ENCODE measurements around the gene FILIP1L.

DNA sequence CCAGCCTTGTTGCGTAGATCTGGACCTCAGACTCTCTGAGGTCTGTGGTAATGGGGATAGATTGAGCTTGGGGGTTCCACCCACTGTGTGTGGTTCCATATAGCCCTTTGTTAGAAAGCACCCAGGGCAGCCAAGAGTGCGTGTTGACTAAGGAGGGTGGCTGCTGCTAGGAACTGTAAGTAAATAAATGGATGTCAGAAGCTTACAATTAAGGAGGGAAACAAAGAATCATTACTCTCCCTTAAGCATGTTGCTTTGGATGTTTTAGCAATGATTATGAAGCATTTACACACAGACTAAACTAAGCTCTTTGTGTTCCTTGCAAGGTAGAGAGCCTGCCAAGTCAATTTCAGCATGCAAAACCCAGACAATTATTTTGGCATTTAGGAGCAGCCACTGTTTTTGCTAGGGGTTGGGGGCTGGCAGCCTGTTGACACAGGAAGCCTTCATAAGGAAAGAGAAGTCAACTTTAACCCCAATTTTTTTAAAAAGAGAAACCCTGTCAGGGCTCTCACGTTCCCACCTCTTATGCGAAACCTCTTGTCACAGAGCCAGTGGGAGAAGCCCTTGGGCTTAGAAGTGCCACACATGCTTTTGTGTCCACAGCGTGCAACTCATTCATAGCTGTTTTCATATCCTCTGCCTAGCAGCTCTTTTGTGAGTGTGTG, 168.8 kb downstream of the FILIP1L start:
- TF ChIP-seq KDM1A (IDR thresholded peaks at IDR 0.05; ENCODE audit: borderline replicate concordance, low read length), result no peak
- TF ChIP-seq EP300 (IDR thresholded peaks at IDR 0.05; ENCODE audit: borderline replicate concordance in 1 of 2, low read depth in 2 of 2, low read length in 2 of 2), result no peak
- no peak for TF ChIP-seq CTBP2 (IDR thresholded peaks at IDR 0.05; ENCODE audit: borderline replicate concordance, insufficient read depth, insufficient read length, low read length)
- TF ChIP-seq SIX5 (IDR thresholded peaks at IDR 0.05; ENCODE audit: low read depth, low read length), result no peak
- TF ChIP-seq SUZ12 (IDR thresholded peaks at IDR 0.05; ENCODE audit: low read length), result no peak

All from H1 (cell line).